ENCODE data around the gene MCTP1. TPM values are rescaled to one million over a fixed set of nuclear protein-coding genes. Genes with fewer than 3 reads are reported as not detected.

Gene MCTP1
- total and polyA plus RNA-seq, 2 of the 8 experiments (the other 6 are each of a cell fraction or from before 2014, with no cell fraction given): 0.56 to 3.4 TPM

GRCh38 chr5:94807985-94808384 lies 476.9 kb downstream of the MCTP1 start:
- no peak overlapping the region for H3K4me2 ChIP-seq (ENCODE audit: insufficient read depth in 1 of 2, low read depth in 2 of 2, low read length in 2 of 2)
- H4K91ac ChIP-seq (replicated peaks; ENCODE audit: insufficient read length, low read length): no peak overlapping the region
- H4K8ac ChIP-seq (ENCODE audit: extremely low read depth, insufficient read depth, low read length): no peak overlapping the region
- no peak overlapping the region for H3K23ac ChIP-seq (ENCODE audit: insufficient read length)
- no peak overlapping the region for H4K5ac ChIP-seq (ENCODE audit: insufficient read length, low read depth, low read length)
- CTCF ChIA-PET (ENCODE audit: partially characterized antibody): interaction anchor here (5.7 kb wide), 1 partner anchor 21 kb away, joined by 47 read pairs; no protein-coding TSS in a partner anchor
- no peak overlapping the region for H3K4me3 ChIP-seq (ENCODE audit: extremely low read depth in 1 of 4, insufficient read depth in 2 of 4, low read depth in 3 of 4, low read length in 4 of 4)
- no peaks in the 10 kb centered on the region for H3K9me3 ChIP-seq (ENCODE audit: insufficient read depth in 2 of 2, low read depth in 1 of 2, low read length in 1 of 2)
- no peak overlapping the region for H2AFZ ChIP-seq (ENCODE audit: low read length)
- no peak overlapping the region for H3K14ac ChIP-seq (ENCODE audit: insufficient read length)
- no peaks in the 10 kb centered on the region for H3K79me2 ChIP-seq (ENCODE audit: control insufficient read depth in 1 of 2, insufficient read depth in 2 of 2, low read length in 2 of 2)
- no peaks in the 10 kb centered on the region for H3K36me3 ChIP-seq (ENCODE audit: control insufficient read depth in 2 of 4, insufficient read depth in 4 of 4, low read length in 3 of 4)
- H2BK12ac ChIP-seq (ENCODE audit: low read depth, low read length): no peak overlapping the region
- no peak overlapping the region for H3K4ac ChIP-seq (replicated peaks; ENCODE audit: insufficient read length, low read depth, low read length)
- TF ChIP-seq POLR2AphosphoS5 (IDR thresholded peaks at IDR 0.05; ENCODE audit: low read depth, low read length) (no peak), YY1 (IDR thresholded peaks at IDR 0.05; ENCODE audit: low read depth, low read length) (no peak), ASH2L (IDR thresholded peaks at IDR 0.05; ENCODE audit: low read length) (no peak), CTCF (IDR thresholded peaks at IDR 0.05; ENCODE audit: control extremely low read depth in 1 of 3, insufficient read depth in 1 of 3, low read depth in 1 of 3, low read length in 3 of 3) (no peak), TCF12 (IDR thresholded peaks at IDR 0.05; ENCODE audit: low read depth, low read length) (no peak), RNF2 (IDR thresholded peaks at IDR 0.05; ENCODE audit: borderline replicate concordance, low read depth, low read length, missing control alignments, poor library complexity, severe bottlenecking) (no peak), EGR1 (IDR thresholded peaks at IDR 0.05; ENCODE audit: borderline replicate concordance, low read depth, low read length) (no peak), RAD21 (IDR thresholded peaks at IDR 0.05 in 1 of 2, conservative IDR thresholded peaks at IDR 0.05 in 1 of 2; ENCODE audit: low read depth in 2 of 2, low read length in 2 of 2) (peak in 1 of 2 experiments; percentile 24; a peak in 2 of 4 replicates)
- no peaks in the 10 kb centered on the region for H3K23me2 ChIP-seq (ENCODE audit: low read depth, low read length)
- no peak overlapping the region for H3K18ac ChIP-seq (ENCODE audit: extremely low read depth, low read length)
- DNase-seq (ENCODE audit: low read depth in 1 of 2, low spot score in 2 of 2) (no peak), FAIRE-seq (no peak)
- no peaks in the 10 kb centered on the region for H3K79me1 ChIP-seq (ENCODE audit: low read depth, low read length)
- no peak overlapping the region for H2BK5ac ChIP-seq (ENCODE audit: low read depth, low read length)
- no peaks in the 10 kb centered on the region for H3K4me1 ChIP-seq (replicated peaks in 1 of 4; ENCODE audit: control insufficient read depth in 3 of 4, insufficient read depth in 4 of 4, low read length in 3 of 4)
- H2BK120ac ChIP-seq (replicated peaks; ENCODE audit: low read depth, low read length): no peak overlapping the region
- no peaks in the 10 kb centered on the region for H4K20me1 ChIP-seq (replicated peaks in 1 of 2; ENCODE audit: control insufficient read depth in 1 of 2, insufficient read depth in 2 of 2, low read length in 2 of 2)
- no peak overlapping the region for H3K56ac ChIP-seq (replicated peaks; ENCODE audit: insufficient read length, low read depth, low read length)
- no peak overlapping the region for H3K9ac ChIP-seq (replicated peaks in 1 of 4; ENCODE audit: extremely low read depth in 1 of 4, low read depth in 3 of 4, low read length in 3 of 4)
- no peaks in the 10 kb centered on the region for H3K27me3 ChIP-seq (replicated peaks in 1 of 4; ENCODE audit: control insufficient read depth in 3 of 4, extremely low read depth in 1 of 4, insufficient read depth in 3 of 4, low read length in 3 of 4)
- no peak overlapping the region for H3K27ac ChIP-seq (ENCODE audit: low read depth, low read length)
- 92% methylated on average over 1 of the region's 1 CpG; no CpG with 5 or more reads in 1 of the 2 experiments for WGBS, 2 experiments (ENCODE audit: extremely low coverage in 1 of 2, insufficient coverage in 1 of 2, insufficient read length in 1 of 2, insufficient replicate concordance in 2 of 2, low coverage in 1 of 2, low lambda C conversion rate in 2 of 2, missing lambda C conversion rate in 1 of 2)
- no peak overlapping the region for H2BK15ac ChIP-seq (ENCODE audit: low read length)
- H2AK5ac ChIP-seq (ENCODE audit: low read depth, low read length): no peak overlapping the region
- POLR2A ChIA-PET (ENCODE audit: partially characterized antibody): no interaction called here
- no peak overlapping the region for H2BK20ac ChIP-seq (ENCODE audit: low read length)

Measured in H1 (cell line).